SKM-1 (cell line): ENCODE results near the gene OR13D1.
"Not testable (repeated sequence)": the region's sequence is repeated elsewhere in the genome, so short reads cannot be mapped to it uniquely, and the experiment has no call there.

Source experiments
- DNase-seq: peaks from one replicate; lab custom pipeline; 2025; ENCODE audit not compliant: unreplicated experiment; lab: John Stamatoyannopoulos, UW

The OR13D1 gene

GRCh38 chr9:104694218-104694617 lies at the start of gene OR13D1:
Gene OR13D1 (plus strand): TSS chr9:104694518. CDS start chr9:104694518, 0 bp downstream.
- DNase-seq: no peak

- no peak for DNase-seq
Observed at GRCh38 chr9:104658496-104659195, 35.7 kb upstream of the OR13D1 start.

- no peak for DNase-seq
Observed at GRCh38 chr9:104675611-104676010, 18.7 kb upstream of the OR13D1 start.

- peak; percentile 11 for DNase-seq
Observed at GRCh38 chr9:104682642-104683041, 11.7 kb upstream of the OR13D1 start.

- no peak for DNase-seq
Observed at GRCh38 chr9:104686081-104686480, 8.2 kb upstream of the OR13D1 start.

GRCh38 chr9:104700306-104700705 lies 6.0 kb downstream of the OR13D1 start:
- no peak for DNase-seq

- DNase-seq: not testable (repeated sequence)
Observed at GRCh38 chr9:104708737-104709136, 14.4 kb downstream of the OR13D1 start.

GRCh38 chr9:104711604-104712003 lies 17.3 kb downstream of the OR13D1 start:
- no peak for DNase-seq

- no peak for DNase-seq
Observed at GRCh38 chr9:104725014-104725413, 30.7 kb downstream of the OR13D1 start.

- DNase-seq: no peak
Observed at GRCh38 chr9:104738452-104738851, 44.1 kb downstream of the OR13D1 start.

GRCh38 chr9:104740621-104741020 lies 46.3 kb downstream of the OR13D1 start:
- DNase-seq: no peak

GRCh38 chr9:104743376-104743985 lies 49.2 kb downstream of the OR13D1 start:
- peak; percentile 6 for DNase-seq
